HG03066 (cell line): Measurements from ENCODE around the gene SEL1L3.

Source experiments
- ATAC-seq: cut with Tn5 transposase; IDR thresholded peaks from one replicate; pipeline ENCODE4 v1.9.1; 2021; ENCODE audit warnings: low read depth; ENCODE audit not compliant: unreplicated experiment

SEL1L3 gene

GRCh38 chr4:25821267-25821666, 41.5 kb downstream of the SEL1L3 start:
- ATAC-seq: no peak

DNA sequence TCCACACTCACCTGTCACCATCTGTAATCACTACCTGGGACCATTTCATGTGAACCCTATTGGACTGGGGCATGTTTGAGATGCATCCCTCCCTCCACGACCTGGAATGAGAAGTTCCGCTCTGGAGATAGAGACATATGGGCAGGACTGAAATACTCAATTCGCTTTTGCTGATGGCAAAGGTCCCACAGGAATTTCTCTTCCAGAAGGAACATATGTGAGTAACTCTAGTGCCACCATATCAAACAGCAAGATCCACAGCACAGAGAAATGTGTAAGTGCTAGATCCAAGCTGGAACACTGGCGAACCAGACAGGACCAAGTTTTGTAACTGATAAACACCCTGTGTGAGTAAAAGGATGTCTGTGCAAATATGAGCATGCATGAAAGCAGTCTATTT, 43.9 kb downstream of the SEL1L3 start:
- ATAC-seq: no peak

- ATAC-seq: no peak
These were observed 44.4 kb downstream of the SEL1L3 start for GRCh38 chr4:25818371-25818871.

DNA sequence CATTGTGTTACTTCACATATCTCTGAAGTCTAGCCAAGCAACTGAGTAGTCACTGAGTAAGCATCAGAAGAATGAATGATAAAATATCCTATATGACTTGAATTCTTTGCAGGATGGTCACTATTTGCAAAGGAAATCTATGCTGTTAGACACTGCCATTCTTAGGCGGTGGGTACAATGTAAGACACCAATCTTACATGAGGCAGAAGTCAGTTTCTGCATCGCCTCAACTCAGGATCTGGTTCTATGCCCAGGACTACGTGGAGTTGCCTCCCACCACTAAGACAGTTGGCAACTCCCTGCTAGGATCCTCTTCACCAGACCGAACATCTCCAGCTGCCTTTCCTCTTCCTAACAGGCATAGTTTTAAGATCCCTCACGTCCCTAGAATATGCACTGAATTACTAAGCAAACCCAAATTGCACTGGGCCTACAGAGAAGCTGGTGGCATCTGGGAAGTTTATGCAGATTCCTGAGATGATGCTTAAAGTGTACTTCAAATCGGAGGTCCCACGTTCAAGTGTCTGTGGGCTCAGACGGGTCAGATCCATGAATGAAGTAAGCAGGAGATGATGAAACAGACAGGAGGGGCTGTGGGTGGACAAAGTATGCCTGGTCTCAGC, 45.6 kb downstream of the SEL1L3 start:
- ATAC-seq: no peak

GRCh38 chr4:25816591-25817058, 46.2 kb downstream of the SEL1L3 start:
- ATAC-seq: no peak

- no peak for ATAC-seq
These were observed 47.2 kb downstream of the SEL1L3 start for GRCh38 chr4:25815586-25815985.

DNA sequence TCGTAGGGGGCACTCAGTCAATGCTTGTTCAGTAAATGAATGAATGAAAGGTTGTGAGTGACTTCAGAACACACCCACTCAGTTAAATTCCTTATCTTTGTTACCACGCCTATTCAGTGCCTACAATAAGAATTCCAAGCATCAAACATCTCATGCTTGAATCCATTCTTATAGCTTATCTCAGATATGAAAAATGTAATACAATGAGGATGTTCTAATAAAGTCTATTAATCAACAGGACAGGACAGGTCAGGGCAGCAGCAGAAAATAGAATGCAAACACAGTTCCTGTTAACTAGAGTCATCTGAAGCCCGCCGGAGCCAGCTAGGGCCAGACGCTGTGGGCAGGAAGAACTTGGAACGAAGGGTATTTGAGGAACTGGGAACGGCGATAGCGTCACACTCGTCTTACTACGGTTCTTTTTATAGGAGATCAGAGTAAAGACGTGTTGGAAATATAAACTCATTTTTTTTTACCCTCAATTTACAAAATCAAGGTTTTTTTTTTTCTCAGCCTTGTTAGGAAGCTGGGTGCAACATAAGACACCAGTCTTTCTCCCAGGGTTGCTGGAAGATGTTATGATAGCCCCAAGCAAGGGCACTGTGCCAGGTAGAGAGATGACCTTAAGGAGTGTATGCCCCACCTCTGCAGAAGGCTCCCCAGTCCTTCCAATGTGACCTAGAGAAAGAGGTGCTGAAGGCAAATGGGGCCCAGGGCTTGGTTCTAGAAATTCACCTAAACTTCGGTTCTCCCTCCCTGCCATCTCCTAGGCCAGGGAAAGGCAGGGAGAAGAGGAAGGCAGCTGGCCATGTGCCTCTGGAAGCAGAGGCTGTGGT, 48.3 kb downstream of the SEL1L3 start:
- ATAC-seq: no peak

DNA sequence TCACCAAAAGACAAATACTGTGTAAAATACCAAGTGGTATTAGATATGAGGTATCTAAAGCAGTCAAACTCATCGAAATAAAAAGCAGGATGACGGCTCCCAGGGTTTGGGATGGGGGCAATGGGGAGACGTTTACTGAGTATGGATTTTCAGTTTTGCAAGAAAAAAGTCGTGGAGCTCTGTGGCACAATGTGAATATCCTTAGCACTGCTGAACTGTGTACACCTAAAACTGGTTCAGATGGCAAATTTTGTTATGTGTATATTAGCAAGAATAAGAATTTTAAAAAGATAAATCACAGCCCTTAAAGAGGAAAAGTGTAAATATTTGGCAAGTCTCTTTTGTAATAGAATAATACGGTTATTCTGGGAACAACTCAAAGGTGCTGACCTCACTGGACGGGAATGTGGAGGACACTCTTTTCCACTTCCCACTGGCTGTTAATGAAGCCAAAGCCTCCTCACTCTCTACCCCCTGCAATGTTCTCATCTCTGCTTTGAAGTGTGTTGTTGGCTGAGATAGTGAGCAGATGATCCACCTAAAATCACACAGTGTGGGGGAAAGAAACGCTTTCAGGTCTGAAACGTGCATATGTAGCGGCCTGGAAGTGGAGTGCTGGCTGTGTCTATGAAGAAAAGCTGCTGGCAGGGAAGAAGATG, 49.2 kb downstream of the SEL1L3 start:
- no peak for ATAC-seq

DNA sequence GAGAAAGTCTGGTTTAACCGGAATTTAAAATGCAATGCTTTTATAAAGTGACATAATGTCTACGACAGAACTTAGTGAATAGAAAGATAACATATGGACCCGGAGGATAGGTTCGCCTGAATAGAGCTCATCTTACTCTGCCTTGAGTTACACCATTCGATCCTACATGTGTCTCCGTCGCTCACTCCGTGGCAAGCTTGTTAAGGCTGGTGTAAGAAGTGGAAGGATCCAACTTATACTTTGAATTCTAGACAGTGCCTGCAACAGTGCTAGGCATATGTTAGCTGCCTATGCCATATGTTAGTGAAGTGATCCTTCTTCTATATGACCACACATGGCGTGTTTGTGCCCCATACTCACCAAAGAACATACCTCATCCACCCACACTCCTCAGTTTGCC, 50.9 kb downstream of the SEL1L3 start:
- ATAC-seq: no peak

DNA sequence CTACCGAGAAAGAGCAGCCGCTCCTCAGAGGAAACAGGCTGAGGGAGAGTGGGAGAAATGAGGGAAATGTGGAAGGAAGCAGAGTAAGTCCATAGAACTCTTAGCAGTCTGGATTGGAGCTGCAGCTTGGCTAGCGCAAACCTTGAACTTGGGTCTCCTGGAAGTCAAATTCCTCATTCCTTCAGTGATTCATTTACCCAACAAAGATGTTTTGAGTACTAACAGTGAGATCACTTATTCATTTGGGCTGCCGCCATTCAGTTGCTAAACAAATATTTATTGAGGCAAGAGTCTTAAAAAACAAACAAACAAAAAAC, 51.5 kb downstream of the SEL1L3 start:
- no peak for ATAC-seq

DNA sequence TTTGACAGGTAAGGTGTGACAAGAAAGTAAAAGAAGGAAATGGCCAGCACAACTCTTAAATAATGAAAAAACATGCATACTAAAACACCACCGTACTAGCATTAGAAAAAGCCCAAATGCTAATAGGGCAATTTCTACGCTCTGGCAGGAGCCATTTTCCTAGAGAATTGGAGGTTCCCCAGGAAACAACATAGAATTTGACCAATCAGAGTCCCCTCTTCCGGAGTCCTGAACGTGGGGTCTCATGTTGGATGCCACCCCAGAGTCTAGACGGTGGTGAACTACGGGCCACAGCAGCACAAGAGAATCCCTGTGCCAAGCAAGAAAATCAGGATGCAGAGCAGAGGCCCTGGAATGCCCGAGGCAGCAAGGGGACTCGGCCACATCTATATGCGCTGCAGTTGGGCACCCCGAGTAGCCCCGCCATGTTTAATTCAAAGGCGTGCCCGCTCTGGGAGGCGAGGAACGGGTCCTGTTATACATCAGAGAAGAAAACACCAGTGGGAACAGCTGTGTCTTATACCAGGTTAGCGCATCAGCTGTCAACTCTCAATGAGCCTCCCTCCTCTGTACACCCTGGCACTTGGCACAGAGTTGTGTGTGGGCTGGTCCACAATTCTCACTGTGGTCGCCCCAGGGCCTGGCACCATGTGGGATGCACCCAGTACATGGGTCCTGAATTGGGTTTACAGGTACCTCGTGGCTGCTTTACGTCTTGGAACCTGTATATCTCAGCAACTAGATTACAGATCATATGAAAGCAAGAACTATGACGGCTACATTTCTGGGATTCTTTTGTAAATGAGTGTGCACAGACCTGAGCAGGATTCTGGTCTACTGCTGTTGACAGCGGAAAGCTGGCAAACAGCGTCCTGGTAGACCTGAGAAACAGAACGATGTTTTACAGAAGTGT, 52.1 kb downstream of the SEL1L3 start:
- ATAC-seq: no peak

DNA sequence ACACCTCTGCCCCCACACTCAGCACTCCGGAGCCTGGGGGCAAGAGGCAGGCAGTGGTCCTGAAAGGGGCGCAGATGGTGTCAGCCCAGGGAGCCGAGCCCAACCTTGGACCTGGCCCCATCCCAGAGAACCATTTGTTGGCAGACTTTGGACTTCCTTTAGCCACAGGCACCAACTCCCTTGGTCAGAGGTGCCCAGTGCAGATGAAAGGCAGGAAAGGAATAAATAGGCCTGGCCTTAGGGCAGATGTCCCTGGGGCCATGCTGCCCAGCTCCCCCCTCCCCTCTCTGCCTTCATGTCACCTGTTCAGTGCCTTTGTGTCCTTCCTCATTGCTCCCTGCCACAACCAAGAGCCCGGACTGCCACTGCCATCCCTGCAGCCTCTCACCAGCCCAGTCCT, 52.8 kb downstream of the SEL1L3 start:
- no peak for ATAC-seq

DNA sequence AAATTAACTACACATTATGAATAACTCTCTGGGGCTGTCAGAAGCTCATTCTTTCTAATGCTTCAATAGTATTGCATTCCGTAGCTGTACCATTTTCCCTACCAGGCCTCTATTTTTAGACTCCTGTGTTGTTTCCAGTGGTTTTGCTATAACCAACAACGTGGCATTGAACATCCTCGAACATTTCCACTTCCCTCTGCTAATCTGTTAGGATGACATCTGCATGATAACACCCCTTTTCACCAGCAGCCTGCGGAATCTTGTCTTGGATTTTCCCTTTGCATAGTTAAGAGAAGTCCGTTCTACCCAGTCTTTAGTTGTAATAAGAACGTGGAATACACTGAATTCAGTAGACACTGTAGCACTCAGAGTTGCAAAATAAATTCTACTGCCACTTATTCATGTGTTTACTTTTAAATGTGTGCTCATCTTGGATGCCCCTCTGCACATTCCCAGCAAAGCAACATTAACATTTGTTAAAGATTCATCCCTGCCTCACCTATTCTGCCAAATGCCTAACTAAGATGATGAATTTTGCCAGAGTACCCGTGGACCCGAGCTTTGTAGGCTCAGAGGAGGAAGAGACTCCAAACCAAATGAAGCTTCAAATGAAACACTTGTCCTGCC, 55.6 kb downstream of the SEL1L3 start:
- ATAC-seq: no peak

- no peak for ATAC-seq
These were observed 57.4 kb downstream of the SEL1L3 start for GRCh38 chr4:25805255-25805860.

DNA sequence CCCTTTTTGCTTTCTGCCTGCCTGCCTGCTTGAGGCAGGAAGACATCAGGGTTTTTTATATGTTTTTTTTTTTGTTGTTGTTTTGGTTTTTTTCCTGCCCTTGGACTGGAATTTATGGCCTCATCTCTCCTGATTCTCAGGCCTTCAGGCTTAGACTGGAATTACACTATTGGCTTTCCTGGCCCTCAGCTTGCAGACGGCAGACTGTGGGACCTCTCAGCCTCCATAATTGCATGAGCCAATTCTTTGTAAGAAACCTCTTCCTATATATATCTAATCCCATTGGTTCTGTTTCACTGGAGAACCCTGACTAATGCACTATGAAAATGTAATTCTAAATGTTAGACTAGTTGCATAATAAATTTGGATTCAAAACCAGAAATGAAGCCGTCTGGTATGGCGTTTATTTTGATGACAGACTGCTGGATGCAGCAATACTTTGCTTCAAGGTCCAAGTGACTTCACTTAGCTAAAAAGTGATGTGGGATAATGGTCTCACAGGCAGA, 59.0 kb downstream of the SEL1L3 start:
- no peak for ATAC-seq

DNA sequence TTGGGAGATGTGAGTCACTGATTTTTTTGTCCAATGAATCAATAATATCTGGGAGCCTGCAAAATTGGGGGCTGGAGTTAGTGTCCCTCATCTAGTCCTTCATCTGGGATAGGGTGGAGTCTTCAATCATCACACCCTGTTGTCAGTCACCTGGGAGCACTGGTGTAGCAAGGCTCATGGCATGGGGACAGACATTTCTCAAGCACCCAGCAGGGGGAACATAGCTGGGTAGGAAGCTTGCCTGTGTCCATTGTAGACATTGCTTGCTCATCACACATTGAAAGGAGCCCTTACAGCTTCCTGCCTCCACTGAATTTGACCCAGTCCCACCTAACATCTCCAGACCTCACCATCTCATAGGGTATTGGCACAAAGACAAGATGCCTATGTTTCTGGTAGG, 61.2 kb downstream of the SEL1L3 start:
- ATAC-seq: no peak

DNA sequence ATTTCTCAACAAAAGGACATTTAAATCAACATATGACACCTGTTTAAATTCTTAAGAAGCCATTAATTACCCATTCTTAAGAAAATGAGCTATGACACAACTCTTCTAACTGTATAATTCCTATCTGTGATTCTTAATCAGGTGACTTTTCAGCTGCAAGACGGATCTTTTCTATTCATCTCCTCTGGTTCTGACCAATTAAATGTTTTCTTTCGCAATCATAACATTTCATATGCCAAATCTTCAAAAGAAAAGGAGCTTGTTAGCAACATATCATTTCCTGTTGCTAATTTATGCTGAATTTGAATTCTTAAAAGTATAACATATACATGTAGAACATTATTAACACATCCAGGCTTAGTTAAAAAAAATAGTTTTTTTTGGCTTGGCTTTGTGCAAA, 62.5 kb downstream of the SEL1L3 start:
- no peak for ATAC-seq

DNA sequence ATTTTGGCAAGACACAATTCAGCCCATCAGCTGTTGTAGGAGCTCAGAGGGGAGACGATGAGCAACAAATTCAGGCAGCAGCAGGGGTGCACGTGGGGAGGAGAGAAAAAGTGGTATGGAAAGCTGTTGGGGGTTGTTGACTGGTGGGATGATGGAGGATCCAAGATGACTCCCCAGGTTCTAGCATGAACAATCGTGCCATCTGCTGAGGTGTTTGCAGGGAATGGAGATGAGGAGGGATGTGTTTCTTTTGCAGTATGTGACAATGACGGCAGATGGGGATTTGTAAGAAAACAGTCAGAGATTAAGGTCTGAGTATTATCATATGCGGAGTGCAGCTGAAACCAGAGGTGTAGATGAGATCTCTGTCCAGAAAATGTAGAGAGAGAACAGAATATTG, 63.3 kb downstream of the SEL1L3 start:
- ATAC-seq: no peak

- ATAC-seq: no peak
These were observed 65.7 kb downstream of the SEL1L3 start for GRCh38 chr4:25797136-25797535.
